Mesodermal cell (in vitro differentiated cells): ENCODE measurements around the gene RCAN3.
"Not testable (repeated sequence)": the region's sequence is repeated elsewhere in the genome, so short reads cannot be mapped to it uniquely, and the experiment has no call there.

Experiments used
- H3K27ac ChIP-seq: 2 replicates; pipeline ENCODE4 v1.7.0; 2013; ENCODE audit warnings: mild to moderate bottlenecking, low read depth, low read length, moderate library complexity; ENCODE audit not compliant: severe bottlenecking
- H3K36me3 ChIP-seq: 2 replicates; pipeline ENCODE4 v1.7.1; 2013; ENCODE audit warnings: mild to moderate bottlenecking, low read length, moderate library complexity; ENCODE audit not compliant: control insufficient read depth, insufficient read depth
- H3K4me1 ChIP-seq: one replicate; pipeline ENCODE4 v1.7.1; 2013; ENCODE audit warnings: mild to moderate bottlenecking, low read length; ENCODE audit not compliant: insufficient read depth, control insufficient read depth, poor library complexity, severe bottlenecking
- H3K4me3 ChIP-seq: 2 replicates; pipeline ENCODE4 v1.7.0; 2013; ENCODE audit warnings: low read length, control low read depth, mild to moderate bottlenecking; ENCODE audit not compliant: insufficient read depth, poor library complexity, severe bottlenecking; ENCODE audit errors: extremely low read depth
- H3K9me3 ChIP-seq: 2 replicates; pipeline ENCODE4 v1.7.1; 2013; ENCODE audit warnings: mild to moderate bottlenecking, low read length, moderate library complexity; ENCODE audit not compliant: control insufficient read depth
- WGBS, 2 experiments: methylation state at CpG; one replicate each; pipeline ENCODE4 v1.1.5; 2013; ENCODE audit warnings: missing lambda C conversion rate in 2 of 2; ENCODE audit not compliant: insufficient coverage in 2 of 2; 5-methylcytosine and 5-hydroxymethylcytosine counted together

RCAN3 gene

GRCh38 chr1:24486331-24487065 is 16.1 kb upstream of the RCAN3 start:
- Histone ChIP-seq H3K9me3 (peaks cover 15% of the 10 kb centered on the region), H3K4me3 (no peak overlapping the region), H3K4me1 (peaks cover 8% of the 10 kb centered on the region), H3K36me3 (no peaks in the 10 kb centered on the region), H3K27ac (no peak overlapping the region)
- 91 to 100% methylated on average over 2 to 7 of the region's 7 CpGs for WGBS, 2 experiments

DNA sequence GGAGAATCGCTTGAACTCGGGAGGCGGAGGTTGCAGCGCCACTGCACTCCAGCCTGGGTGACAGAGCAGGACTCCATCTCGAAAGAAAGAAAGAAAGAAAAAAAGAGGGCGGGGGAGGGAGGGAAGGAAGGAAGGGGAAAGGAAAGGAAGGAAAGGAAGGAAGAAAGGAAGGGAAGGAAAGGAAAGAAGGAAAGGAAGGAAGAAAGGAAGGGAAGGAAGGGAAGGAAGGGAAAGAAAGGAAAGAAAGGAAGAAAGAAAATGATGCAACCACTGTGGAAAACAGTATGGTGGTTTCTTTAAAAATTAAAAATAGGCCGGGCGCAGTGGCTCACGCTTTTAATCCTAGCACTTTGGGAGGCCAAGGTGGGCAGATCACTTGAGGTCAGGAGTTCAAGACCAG is 15.2 kb upstream of the RCAN3 start:
- no peak overlapping the region for H3K27ac ChIP-seq
- H3K9me3 ChIP-seq, result peaks cover 15% of the 10 kb centered on the region
- H3K4me1 ChIP-seq, result no peaks in the 10 kb centered on the region
- WGBS, 2 experiments, result 90 to 95% methylated on average over 5 to 9 of the region's 9 CpGs
- no peak overlapping the region for H3K4me3 ChIP-seq
- H3K36me3 ChIP-seq, result no peaks in the 10 kb centered on the region

DNA sequence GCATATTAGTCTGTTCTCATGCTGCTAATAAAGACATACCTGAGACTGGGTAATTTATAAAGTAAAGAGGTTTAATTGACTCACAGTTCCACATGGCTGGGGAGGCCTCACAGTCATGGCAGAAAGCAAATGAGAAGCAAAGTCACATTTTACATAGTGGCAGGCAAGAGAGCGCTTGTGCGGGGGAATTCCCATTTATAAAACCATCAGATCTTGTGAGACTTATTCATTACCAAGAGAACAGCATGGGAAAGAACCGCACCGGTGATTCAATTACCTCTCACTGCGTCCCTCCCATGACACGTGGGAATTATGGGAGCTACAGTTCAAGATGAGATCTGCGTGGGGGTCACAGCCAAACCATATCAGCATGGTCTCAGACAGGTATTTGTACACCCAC is 14.5 kb upstream of the RCAN3 start:
- not testable (repeated sequence) for H3K36me3 ChIP-seq, H3K4me1 ChIP-seq, H3K4me3 ChIP-seq, H3K27ac ChIP-seq
- WGBS, 2 experiments, result 87 to 88% methylated on average over 7 of the region's 7 CpGs
- H3K9me3 ChIP-seq, result peaks cover 15% of the 10 kb centered on the region

DNA sequence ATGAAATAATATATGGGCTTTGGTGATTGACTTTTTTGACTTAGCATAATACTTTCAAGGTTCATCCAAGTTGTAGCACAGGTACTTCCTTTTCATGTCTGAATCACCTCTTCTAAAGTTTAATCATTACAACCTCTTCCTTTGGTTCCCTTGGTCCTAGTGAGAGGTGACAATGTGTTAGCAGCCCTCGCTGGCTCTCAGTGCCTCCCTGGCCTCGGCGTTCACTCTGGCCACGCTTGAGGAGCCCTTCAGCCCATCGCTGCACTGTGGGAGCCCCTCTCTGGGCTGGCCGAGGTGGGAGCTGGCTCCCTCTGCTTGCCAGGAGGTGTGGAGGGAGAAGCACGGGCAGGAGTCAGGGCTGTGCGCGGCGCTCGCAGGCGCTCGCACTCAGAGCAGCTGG is 13.0 kb upstream of the RCAN3 start:
- H3K27ac ChIP-seq, result no peak overlapping the region
- H3K9me3 ChIP-seq, result peaks cover 15% of the 10 kb centered on the region
- H3K36me3 ChIP-seq, result no peaks in the 10 kb centered on the region
- WGBS, 2 experiments, result 92% methylated on average over 3 to 5 of the region's 13 CpGs
- H3K4me1 ChIP-seq, result no peaks in the 10 kb centered on the region
- no peak overlapping the region for H3K4me3 ChIP-seq

DNA sequence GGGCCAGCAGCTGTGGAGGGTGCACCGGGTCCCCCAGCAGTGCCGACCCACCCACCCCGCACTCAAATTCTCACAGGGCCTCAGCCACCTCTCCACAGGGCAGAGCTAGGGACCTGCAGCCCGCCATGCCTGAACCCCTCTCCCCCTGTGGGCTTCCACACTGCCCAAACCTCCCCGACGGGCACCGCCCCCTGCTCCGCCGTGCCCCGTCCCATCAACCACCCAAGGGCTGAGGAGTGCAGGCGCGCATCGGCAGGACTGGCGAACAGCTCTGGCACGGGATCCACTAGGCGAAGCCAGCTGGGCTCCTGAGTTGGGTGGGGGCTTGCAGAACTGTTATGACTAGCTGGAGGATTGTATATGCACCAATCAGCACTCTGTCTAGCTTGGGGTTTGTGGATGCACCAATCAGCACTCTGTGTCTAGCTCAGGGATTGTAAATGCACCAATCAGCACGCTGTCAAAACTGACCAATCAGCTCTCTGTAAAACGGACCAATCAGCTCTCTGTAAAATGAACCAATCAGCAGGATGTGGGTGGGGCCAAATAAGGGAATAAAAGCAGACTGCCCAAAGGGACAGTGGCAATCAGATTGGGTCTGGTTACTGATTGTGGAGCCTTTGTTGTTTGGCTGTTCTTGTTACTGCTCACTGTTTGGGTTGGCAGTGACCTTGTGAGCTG is 12.4 kb upstream of the RCAN3 start:
- 97 to 98% methylated on average over 13 to 16 of the region's 18 CpGs for WGBS, 2 experiments
- Histone ChIP-seq H3K27ac (no peak overlapping the region), H3K4me1 (no peaks in the 10 kb centered on the region), H3K9me3 (peaks cover 15% of the 10 kb centered on the region), H3K4me3 (no peak overlapping the region), H3K36me3 (no peaks in the 10 kb centered on the region)

DNA sequence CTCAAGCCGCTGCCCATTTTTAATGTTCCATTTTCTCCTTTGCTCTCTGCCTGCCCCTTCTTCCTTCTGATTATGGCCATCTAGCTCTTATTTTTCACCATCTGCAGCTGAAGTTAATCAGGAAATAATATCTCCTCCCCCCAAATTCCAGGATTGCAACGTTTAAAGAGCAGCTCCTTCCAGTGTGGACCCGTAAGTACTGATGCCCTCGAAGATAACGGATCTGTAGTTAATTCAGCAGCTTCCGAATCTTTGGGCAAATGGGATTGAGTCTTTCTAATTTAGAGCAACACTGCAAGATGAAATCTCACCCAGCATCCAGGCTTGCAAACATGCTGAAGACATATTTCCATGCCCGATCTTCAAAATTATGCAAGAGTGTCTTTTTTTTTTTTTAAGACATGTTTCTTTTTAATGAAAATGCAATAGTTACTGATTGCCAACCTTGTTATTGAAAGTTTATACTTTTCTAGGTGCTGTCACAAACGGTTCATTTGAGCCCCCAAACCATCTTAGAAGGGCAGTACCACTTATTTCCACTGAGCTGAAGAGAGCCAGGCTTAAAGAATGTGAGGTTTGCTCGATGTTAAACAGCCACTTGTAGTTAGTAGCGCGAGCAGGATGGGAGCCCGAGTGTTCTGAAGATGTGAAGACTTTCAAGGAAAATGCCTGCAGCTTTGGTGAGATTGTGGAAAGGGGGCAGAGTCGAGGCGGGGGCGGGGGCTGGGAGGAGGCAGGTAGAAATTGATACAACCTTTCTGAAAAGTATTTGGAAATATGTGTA is 10.9 kb upstream of the RCAN3 start:
- H3K36me3 ChIP-seq, result no peaks in the 10 kb centered on the region
- H3K4me3 ChIP-seq, result no peak overlapping the region
- no peaks in the 10 kb centered on the region for H3K4me1 ChIP-seq
- peaks cover 15% of the 10 kb centered on the region for H3K9me3 ChIP-seq
- WGBS, 2 experiments, result 78 to 80% methylated on average over 10 to 11 of the region's 15 CpGs
- H3K27ac ChIP-seq, result no peak overlapping the region

DNA sequence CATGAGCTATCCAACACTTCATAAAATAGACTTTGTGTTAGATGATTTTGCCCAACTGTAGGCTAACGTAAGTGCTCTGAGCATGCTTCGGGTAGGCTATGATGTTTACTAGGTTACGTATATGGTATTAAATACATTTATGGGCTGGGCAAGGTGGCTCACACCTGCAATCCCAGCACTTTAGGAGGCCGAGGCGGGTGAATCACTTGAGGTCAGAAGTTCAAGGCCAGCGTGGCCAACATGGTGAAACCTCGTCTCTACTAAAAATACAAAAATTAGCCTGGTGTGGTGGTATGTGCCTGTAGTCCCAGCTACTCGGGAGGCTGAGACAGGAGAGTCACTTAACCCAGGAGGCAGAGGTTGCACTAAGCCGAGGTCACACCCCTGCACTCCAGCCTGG is 9.7 kb upstream of the RCAN3 start:
- H3K4me3 ChIP-seq, H3K4me1 ChIP-seq, H3K36me3 ChIP-seq, H3K27ac ChIP-seq: not testable (repeated sequence)
- WGBS, 2 experiments, result 81 to 100% methylated on average over 1 to 4 of the region's 9 CpGs
- H3K9me3 ChIP-seq, result peaks cover 15% of the 10 kb centered on the region

- H3K9me3 ChIP-seq, result peaks cover 15% of the 10 kb centered on the region
Observed at GRCh38 chr1:24493785-24494184, 8.9 kb upstream of the RCAN3 start.

GRCh38 chr1:24498589-24498988 is 4.0 kb upstream of the RCAN3 start:
- Histone ChIP-seq H3K27ac (no peak overlapping the region), H3K4me3 (no peak overlapping the region), H3K4me1 (peaks cover 4% of the 10 kb centered on the region), H3K36me3 (no peaks in the 10 kb centered on the region), H3K9me3 (no peaks in the 10 kb centered on the region)
- 87 to 92% methylated on average over 10 of the region's 12 CpGs for WGBS, 2 experiments

More at GRCh38 chr1:24493785-24494184, 8.9 kb upstream of the RCAN3 start:
- H3K4me1 ChIP-seq, result no peaks in the 10 kb centered on the region
- WGBS, 2 experiments, result 98 to 100% methylated on average over 3 of the region's 3 CpGs
- H3K36me3 ChIP-seq, result no peaks in the 10 kb centered on the region
- no peak overlapping the region for H3K27ac ChIP-seq
- H3K4me3 ChIP-seq, result no peak overlapping the region

GRCh38 chr1:24500448-24501048 is 2.1 kb upstream of the RCAN3 start:
- H3K4me1 ChIP-seq, result peaks cover 11% of the 10 kb centered on the region
- no peaks in the 10 kb centered on the region for H3K9me3 ChIP-seq
- no peaks in the 10 kb centered on the region for H3K36me3 ChIP-seq
- H3K4me3 ChIP-seq, result no peak overlapping the region
- no peak overlapping the region for H3K27ac ChIP-seq
- WGBS, 2 experiments, result 98 to 100% methylated on average over 4 to 5 of the region's 5 CpGs
